ENCODE results near the gene COQ10A.
"Not testable (repeated sequence)": the region's sequence is repeated elsewhere in the genome, so short reads cannot be mapped to it uniquely, and the experiment has no call there.

The COQ10A gene

DNA sequence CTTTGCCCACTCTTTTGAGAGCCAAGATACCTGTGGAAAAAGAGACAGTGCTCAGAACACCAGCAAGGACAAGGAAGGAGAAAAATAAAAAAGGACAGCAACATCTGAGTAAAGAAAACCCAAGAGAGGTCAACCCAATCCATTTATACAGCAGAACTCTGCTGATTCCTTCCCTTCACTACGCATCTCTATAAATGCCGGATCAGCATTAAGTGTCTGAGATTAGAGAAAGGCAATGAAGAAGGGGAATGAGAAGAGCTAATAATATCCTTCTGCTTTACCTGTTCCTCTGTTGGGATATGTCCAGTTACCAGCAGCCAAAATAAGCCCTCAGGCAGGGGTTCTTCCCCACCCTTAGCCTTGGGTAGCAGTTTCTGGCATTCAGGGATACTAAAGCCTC, 15.8 kb downstream of the COQ10A start:
- no peak for DNase-seq

DNA sequence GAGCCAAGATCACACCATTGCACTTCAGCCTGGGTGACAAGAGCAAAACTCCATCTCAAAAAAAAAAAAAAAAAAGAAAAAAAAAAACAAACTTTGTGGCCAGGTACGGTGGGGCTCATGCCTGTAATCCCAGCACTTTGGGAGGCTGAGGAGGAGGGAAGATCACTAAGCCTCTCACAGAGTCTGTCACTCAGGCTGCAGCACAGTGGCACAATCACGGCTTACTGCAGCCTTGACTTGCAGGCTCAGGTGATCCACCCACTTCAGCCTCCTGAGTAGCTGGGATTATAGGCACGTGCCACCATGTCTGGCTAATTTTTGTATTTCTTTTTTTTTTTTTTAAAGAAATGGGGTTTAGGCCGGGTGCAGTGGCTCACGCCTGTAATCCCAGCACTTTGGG, 17.5 kb downstream of the COQ10A start:
- DNase-seq = not testable (repeated sequence)

GRCh38 chr12:56286044-56286830, 19.5 kb downstream of the COQ10A start:
- DNase-seq = no peak

DNA sequence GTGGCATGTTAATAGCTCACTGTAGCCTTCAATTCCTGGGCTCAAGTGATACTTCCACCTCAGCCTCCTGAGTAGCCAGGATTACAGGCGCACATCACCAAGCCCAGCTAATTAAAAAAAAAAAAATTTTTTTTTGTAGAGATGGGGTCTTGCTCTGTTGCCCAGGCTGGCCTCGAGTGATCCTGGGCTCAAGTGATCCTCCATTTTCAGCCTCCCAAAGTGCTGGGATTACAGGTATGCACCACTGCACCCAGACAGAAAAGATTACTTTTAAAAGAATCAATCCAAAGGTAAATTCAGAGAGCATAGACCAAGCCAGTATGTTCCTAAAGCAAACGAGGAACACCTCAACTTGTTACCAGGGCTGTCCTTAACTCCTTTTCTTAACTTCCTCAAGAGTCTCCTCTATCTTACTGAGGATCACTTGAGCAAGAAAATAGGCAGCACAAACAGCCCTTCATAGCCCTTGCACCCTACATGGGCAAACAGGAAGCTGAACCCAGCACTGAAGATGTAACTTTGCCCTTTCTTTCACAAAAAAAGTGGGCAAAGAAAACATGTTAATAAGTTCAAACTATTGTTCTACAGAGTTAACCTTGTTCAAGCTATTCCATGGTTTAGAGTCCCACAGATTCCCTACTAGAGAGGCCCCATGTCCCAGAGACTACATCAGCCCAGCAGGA, 22.1 kb downstream of the COQ10A start:
- no peak for DNase-seq

GRCh38 chr12:56293795-56294194, 27.1 kb downstream of the COQ10A start:
- DNase-seq = no peak

DNA sequence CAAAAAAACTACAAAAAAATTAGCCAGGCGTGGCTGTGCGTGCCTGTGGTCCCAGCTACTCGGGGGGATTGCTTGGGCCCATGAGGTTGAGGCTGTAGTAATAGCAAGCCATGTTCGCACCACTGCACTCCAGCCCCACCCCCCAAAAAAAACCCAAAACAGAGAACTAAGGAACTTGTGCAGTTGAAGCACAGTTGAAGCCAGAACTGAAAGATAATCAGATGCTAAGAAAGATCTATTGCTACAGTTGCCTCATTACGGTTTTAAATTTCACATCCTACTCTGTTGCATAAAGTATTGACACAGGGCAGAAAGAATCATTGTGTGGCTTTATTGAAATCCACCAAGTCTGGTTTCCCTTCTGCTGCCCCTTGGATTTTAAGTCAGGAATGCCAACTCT, 29.6 kb downstream of the COQ10A start:
- DNase-seq = no peak

DNA sequence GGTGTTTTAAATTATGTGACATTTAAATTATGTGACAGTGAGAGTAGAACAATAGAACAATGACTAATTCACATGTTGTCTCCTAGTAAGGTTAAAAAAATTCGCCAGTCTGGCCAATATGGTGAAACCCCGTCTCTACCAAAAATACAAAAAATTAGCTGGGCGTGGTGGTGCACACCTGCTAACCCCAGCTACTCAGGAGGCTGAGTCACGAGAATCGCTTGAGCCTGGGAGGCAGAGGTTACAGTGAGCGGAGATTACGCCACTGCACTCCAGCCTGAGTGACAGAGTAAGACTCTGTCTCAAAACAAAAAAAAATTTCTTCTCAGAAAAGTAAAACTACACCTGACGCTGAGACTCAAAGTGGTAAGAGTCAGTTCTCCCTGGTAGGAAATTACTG, 30.7 kb downstream of the COQ10A start:
- DNase-seq = no peak

DNA sequence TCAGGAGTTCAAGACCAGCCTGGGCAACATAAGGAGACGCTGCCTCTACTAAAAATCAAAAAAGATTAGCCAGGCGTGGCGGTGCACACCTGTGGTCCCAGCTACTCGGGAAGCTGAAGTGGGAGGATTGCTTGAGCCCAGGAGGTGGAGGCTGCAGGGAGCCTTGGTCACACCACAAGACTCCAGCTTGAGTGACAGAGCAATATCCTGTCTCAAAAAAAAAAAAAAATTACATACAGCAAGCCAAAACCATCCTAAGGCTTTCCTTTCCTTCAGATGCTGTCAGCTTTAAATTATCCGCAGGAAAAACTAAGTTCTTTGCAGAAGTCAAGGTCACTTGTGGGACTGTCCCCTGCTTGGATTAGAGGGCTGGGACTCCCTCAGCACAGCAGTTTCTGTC, 32.1 kb downstream of the COQ10A start:
- no peak for DNase-seq

DNA sequence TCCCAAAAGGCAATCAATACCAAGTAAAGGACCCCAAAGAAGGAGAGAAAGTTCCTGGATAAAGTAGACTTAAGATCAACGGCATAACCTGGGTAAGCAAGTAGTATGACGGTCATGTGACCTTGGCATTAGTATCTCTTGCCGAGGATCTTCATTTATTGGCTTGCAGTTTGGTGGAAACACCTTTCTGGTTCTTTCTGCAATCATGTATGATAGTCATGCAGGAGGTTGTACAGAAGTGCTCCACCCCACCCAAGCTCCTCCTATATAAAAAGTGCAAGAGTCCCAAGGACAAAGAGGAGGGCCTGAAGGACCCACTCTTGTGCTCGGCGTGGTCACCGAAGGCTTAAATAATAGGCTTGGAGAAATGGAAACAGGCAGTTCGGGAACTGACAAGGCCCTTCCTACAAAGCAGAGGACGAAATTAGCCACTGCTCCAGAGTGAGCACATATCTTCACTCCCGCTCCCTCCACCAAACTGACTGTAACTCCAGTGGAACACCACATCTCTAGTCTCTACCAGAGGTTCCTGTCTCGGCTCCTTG, 32.6 kb downstream of the COQ10A start:
- DNase-seq = peak; percentile 11

DNA sequence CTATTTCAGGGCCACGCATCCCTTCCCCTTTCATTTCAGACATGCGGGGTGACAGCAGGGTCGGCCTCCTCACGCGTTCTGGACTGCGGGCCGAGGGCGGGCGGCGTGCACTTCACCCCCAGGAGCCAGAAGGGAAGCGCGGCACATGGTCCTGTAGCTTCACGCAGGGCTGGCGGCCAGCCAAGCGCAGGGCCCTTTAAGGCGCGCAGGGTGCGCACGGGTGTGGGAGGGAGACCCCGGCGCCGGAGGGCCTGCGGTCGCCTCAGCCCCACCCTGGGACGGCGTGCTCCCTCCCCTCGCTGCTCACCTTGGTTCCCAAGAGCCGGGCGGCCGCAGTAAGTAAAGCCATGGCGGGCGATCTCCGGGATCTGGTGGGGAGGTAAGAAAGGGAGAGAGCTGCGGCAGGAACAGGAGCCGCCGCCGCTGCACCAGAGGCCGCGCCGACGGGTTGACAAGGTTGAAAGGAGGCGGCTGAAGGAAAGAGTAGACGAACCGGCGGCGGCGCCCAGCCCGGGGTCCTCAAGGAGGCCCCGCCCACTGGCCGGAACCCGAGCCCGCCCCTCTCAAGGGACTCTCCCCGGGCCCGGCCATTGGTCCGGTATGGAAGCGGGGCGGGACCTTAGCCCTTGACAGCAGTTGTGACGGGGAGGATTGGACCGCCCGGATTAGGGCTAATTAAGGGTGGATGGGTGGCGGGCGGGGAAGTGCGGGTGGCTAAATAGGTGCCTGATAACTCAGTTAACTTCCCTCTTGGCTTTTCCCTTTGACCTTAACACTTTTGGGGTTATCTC, 33.3 kb downstream of the COQ10A start, which contains the start of gene CS:
Gene CS (minus strand): TSS at position 478 of the 791 bp plus-strand sequence. CDS start 129 bp downstream, at position 349.
- DNase-seq = peak; percentile 97

GRCh38 chr12:56300644-56301464, 34.1 kb downstream of the COQ10A start:
- peak in 1 of 2 donors; percentile 9 for DNase-seq

DNA sequence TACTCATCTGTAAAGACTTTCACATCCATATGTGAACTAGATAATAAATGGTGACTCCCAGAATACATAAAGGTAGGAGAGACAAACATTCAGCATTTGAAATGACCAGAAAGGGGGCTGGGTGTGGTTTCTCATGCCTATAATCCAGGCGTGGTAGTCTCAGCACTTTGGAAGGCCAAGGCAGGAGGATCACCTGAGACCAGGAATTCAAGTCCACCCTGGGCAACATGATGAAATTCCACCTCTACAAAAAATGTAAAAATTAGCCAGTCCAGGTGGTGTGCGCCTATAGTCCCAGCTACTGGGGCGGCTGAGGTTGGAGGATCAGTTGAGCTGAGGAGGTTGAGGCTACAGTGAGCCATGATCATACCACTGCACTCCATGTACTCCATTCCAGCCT, 37.5 kb downstream of the COQ10A start:
- DNase-seq = no peak

DNA sequence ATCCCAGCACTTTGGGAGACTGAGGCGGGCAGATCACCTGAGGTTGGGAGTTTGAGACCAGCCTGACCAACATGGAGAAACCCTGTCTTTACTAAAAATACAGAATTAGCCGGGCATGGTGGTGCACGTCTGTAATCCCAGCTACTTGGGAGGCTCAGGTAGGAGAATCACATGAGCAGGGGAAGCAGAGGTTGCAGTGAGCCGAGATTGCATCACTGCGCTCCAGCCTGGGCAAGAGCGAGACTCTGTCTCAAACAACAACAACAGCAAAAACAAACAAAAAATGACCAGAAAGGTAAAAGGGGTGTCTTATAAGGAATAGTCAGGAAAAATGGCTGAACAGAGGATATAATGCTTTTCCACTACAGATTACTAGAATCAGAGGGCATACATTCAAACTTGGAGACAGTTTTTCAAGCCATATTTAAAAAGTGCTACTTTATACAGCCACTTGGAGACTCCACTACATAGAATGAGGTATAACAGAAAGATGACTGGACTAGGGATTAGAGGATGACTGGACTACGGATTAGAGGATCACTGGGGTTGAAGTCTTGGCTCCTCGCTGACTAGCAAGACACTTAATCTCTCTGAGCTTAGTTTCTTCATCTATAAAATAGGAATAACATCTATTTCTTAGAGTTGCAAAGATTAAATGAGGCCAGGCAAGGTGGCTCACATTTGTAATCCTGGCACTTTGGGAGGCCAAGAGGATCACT, 38.3 kb downstream of the COQ10A start:
- no peak for DNase-seq

- no peak for DNase-seq
Observed at GRCh38 chr12:56307221-56307965, 40.7 kb downstream of the COQ10A start.

- DNase-seq = no peak
Observed at GRCh38 chr12:56308714-56309113, 42.0 kb downstream of the COQ10A start.

DNA sequence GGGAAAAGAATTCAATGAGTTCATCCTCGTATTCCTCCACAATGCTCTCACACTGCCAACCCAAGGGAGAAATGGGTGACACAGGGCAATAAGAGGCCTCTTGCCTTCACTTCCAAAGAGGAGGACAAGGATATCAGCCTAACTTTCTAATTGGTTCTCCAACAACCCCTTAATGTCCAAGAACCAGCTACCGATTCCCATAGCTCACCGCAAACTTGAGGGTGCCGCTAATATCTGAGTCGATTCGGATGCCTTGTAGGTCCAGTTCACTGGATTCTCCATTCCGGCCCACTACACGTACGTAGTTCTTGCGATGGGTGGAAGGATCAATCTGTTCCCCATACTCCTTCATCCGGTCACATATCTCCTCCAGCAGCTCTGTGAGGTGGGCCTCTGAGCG, 44.3 kb downstream of the COQ10A start:
- DNase-seq = no peak

- no peak for DNase-seq
Observed at GRCh38 chr12:56315249-56315621, 48.5 kb downstream of the COQ10A start.

DNA sequence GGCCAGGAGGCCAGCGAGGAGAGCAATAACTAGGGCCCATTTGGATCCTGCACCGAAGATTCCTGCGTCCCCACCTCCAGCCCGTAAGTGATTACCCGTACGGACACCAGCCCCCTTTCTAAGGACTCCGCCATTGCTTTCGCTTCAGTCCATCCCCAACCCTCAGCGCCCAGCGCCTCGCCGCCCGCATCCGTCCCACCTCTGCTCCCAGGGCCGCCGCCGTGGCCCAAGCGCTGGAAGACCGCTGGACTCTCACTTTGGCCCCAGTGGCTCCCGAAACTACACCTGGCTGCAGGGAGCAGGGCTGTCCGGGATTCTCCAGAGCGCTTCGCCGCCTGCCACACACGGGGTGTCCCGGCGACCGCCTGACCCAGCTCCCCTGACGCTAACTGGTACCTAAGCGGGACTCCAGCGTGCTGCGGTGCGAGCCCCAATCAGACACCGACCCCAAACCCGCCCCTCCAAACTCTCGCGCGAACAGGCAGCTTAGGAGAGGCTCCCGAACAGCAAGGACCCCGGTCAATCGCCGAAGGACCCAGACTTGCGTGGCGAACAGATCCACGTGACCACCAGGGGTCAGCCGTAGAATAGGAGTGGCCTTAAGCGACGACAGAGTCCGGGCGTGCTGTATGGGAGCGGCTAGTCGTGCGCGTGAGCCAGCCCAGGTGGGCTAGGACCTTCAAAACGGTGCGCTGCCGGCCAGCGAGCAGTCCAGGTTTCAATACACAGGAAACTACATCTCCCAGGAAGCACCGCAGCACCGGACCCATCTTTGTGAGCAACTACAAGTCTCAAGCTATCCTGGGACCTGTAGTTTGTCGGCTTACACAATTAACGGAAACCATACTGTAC, 49.1 kb downstream of the COQ10A start, which contains the start of gene CNPY2:
Gene CNPY2 (minus strand): TSS at position 367 of the 852 bp plus-strand sequence. CDS start 771 bp downstream, outside the sequence.
- DNase-seq = peak; percentile 85 to 86

DNA sequence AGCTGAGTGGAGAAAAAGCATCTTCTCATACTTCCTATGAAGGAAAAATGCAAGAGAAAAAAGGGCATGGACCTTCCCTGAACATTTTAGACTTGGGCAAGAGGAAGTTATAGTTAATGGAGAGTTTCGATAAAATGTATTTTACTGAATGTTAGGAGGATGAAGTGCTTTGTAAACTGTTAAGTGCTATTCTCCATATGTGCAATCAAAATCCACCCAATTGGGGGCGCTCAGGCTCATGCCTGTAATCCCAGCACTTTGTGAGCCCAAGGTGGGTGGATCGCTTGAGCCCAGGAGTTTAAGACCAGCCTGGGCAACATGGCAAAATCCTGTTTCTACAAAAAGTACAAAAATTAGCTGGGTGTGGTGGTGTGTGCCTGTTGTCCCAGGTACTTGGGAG, 50.9 kb downstream of the COQ10A start:
- no peak for DNase-seq

Measured in stimulated activated CD4-positive, alpha-beta T cell treated with anti-CD3 and anti-CD28 coated beads, Interleukin-2, amount 100 ng/mL, for 48 hours (primary cell).